SU-DHL-6 (cell line): ENCODE data around the gene LGALS4.

ENCODE experiments used
- CTCF ChIP-seq: fragments of 200-600 bp; sonication (generic); IDR thresholded peaks from one replicate; pipeline ENCODE4 v1.5.1; 2017; ENCODE audit warnings: antibody characterized with exemption, mild to moderate bottlenecking, low read length, moderate library complexity; ENCODE audit not compliant: insufficient read depth, poor library complexity, severe bottlenecking
- EZH2phosphoT487 ChIP-seq: fragments of 200-600 bp; sonication (generic), shearing (Covaris generic); conservative IDR thresholded peaks from 2 replicates; pipeline ENCODE4 v1.6.1; 2018; ENCODE audit warnings: mild to moderate bottlenecking, antibody characterized with exemption, low read length, moderate library complexity, mixed read lengths

- TF ChIP-seq CTCF (no peak), EZH2phosphoT487 (no peak)
Measured at GRCh38 chr19:38784224-38784623, 28.5 kb downstream of the LGALS4 start.
